ENCODE measurements around the gene SMAP2. TPM values are rescaled to one million over a fixed set of nuclear protein-coding genes. Genes with fewer than 3 reads are reported as not detected.
A peak's percentile ranks its signal among the peaks of the same experiment; 100 is the strongest.

Gene SMAP2
- total and polyA plus RNA-seq, 10 of the 15 experiments (the other 5 are each of a cell fraction or from before 2014, with no cell fraction given): 33.4 to 177 (median 105) TPM

DNA sequence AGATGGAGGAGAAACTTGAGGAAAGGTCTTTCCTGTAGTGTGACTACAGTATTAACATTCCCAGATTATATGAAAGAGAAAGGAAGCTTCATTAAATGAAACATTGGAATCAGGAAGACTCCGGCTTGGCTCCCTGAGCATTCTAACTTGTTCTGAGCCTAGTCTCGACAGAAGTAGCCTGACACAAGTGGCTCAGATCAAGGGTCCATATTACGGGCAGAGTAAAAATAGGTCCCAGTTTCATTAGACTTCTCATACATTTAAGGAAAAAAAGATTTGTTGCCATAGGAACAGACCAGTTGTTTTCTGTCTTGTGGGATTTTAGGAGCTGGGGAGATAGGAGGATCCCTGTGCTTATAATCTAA is 12.8 kb downstream of the SMAP2 start:
- H3K4me2 ChIP-seq (ENCODE audit: control insufficient read depth, insufficient read depth): peak overlapping the region; percentile 96
- H3K9ac ChIP-seq (ENCODE audit: control insufficient read depth, insufficient read depth, low read length): peak overlapping the region; percentile 91
- DNase-seq (ENCODE audit: low read depth, low spot score) (no peak), ATAC-seq (no peak), FAIRE-seq (no peak)
- H3K27me3 ChIP-seq (replicated peaks in 1 of 2; ENCODE audit: control insufficient read depth in 2 of 2, insufficient read depth in 2 of 2, low read length in 1 of 2): no peaks in the 10 kb centered on the region
- H3K9me3 ChIP-seq (replicated peaks; ENCODE audit: control insufficient read depth, insufficient read depth, low read length): no peaks in the 10 kb centered on the region
- WGBS (ENCODE audit: insufficient coverage, insufficient replicate concordance, low lambda C conversion rate, missing lambda C conversion rate): 1% methylated on average over 3 of the region's 3 CpGs
- peaks cover 69% of the 10 kb centered on the region for H3K4me1 ChIP-seq (ENCODE audit: control insufficient read depth, insufficient read depth, low read length)
- in situ Hi-C loops (cut with MboI) (no loop called here), intact Hi-C loops (cut with micrococcal nuclease; ENCODE audit: unreplicated experiment) (no loop called here)
- peaks cover 2 to 13% of the 10 kb centered on the region in 2 experiments for H3K36me3 ChIP-seq (ENCODE audit: control insufficient read depth in 2 of 2, insufficient read depth in 2 of 2, low read length in 1 of 2)
- H4K20me1 ChIP-seq (ENCODE audit: control insufficient read depth, insufficient read depth): no peaks in the 10 kb centered on the region
- CTCF ChIA-PET: interaction anchor here (1.2 to 18.7 kb wide), 10 partner anchors 10 to 242 kb away, joined by 3 to 271 read pairs (median 8); partner anchors contain the start of gene SMAP2
- H3K27ac ChIP-seq (ENCODE audit: control insufficient read depth, insufficient read depth): peak overlapping the region; percentile 97
- POLR2A ChIA-PET: interaction anchor here (0.7 to 15.7 kb wide), 10 partner anchors 9 to 337 kb away, joined by 3 to 243 read pairs (median 14); partner anchors contain the start of gene SMAP2
- SMC1A ChIA-PET (ENCODE audit: uncharacterized antibody, unreplicated experiment): interaction anchor here (1.3 to 18.1 kb wide), 11 partner anchors 7 to 242 kb away, joined by 3 to 426 read pairs (median 24); partner anchors contain the start of gene SMAP2
- H3K79me2 ChIP-seq (ENCODE audit: control insufficient read depth, insufficient read depth, low read length): peaks cover 94% of the 10 kb centered on the region
- no peak overlapping the region for H2AFZ ChIP-seq (ENCODE audit: control insufficient read depth, low read depth, low read length)
- TSS peak; percentile 48 for BruUV-seq (replicated peaks)
- RAD21 ChIA-PET (ENCODE audit: unreplicated experiment): interaction anchor here (0.8 to 12.1 kb wide), 20 partner anchors 8 to 302 kb away, joined by 3 to 189 read pairs (median 7); partner anchors contain the start of genes COL9A2, RLF, SMAP2 and ZFP69B
- H3K4me3 ChIP-seq: peak overlapping the region; percentile 66
- TF ChIP-seq ESRRA (IDR thresholded peaks at IDR 0.05; ENCODE audit: low read length) (no peak), SIX5 (IDR thresholded peaks at IDR 0.05; ENCODE audit: low read depth, low read length, severe bottlenecking) (no peak), FOS (IDR thresholded peaks at IDR 0.05; ENCODE audit: borderline replicate concordance, extremely low read depth, insufficient read length) (no peak), RELB (IDR thresholded peaks at IDR 0.05; ENCODE audit: low read depth) (no peak), SP1 (IDR thresholded peaks at IDR 0.05; ENCODE audit: low read depth, low read length) (no peak), TCF7 (IDR thresholded peaks at IDR 0.05; ENCODE audit: borderline replicate concordance) (no peak), POLR2AphosphoS5 (IDR thresholded peaks at IDR 0.05; ENCODE audit: low read length) (peak; percentile 70; the same call in 1 of the 2 replicates), HDGF (IDR thresholded peaks at IDR 0.05) (no peak), NR2C2 (IDR thresholded peaks at IDR 0.05; ENCODE audit: borderline replicate concordance, control insufficient read depth, insufficient read length, low read depth) (no peak), CBX3 (IDR thresholded peaks at IDR 0.05; ENCODE audit: borderline replicate concordance, low read depth) (no peak), CEBPB (IDR thresholded peaks at IDR 0.05; ENCODE audit: borderline replicate concordance in 1 of 2, low read depth in 2 of 2, low read length in 2 of 2) (no peak), SMARCA5 (IDR thresholded peaks at IDR 0.05) (no peak), HDAC6 (IDR thresholded peaks at IDR 0.05; ENCODE audit: unreplicated experiment) (peak; percentile 33), NR2F1 (conservative IDR thresholded peaks at IDR 0.05) (no peak), CREM (IDR thresholded peaks at IDR 0.05; ENCODE audit: low read depth) (no peak), YY1 (IDR thresholded peaks at IDR 0.05; ENCODE audit: low read depth, low read length) (no peak), RUNX3 (IDR thresholded peaks at IDR 0.05; ENCODE audit: low read length) (no peak), ETV6 (conservative IDR thresholded peaks at IDR 0.05 in 1 of 2, IDR thresholded peaks at IDR 0.05 in 1 of 2; ENCODE audit: borderline replicate concordance in 1 of 2, low read depth in 1 of 2) (no peak), PAX5 (IDR thresholded peaks at IDR 0.05; ENCODE audit: borderline replicate concordance, low read depth, low read length) (no peak)
- TF ChIP-seq, protein P1, sequence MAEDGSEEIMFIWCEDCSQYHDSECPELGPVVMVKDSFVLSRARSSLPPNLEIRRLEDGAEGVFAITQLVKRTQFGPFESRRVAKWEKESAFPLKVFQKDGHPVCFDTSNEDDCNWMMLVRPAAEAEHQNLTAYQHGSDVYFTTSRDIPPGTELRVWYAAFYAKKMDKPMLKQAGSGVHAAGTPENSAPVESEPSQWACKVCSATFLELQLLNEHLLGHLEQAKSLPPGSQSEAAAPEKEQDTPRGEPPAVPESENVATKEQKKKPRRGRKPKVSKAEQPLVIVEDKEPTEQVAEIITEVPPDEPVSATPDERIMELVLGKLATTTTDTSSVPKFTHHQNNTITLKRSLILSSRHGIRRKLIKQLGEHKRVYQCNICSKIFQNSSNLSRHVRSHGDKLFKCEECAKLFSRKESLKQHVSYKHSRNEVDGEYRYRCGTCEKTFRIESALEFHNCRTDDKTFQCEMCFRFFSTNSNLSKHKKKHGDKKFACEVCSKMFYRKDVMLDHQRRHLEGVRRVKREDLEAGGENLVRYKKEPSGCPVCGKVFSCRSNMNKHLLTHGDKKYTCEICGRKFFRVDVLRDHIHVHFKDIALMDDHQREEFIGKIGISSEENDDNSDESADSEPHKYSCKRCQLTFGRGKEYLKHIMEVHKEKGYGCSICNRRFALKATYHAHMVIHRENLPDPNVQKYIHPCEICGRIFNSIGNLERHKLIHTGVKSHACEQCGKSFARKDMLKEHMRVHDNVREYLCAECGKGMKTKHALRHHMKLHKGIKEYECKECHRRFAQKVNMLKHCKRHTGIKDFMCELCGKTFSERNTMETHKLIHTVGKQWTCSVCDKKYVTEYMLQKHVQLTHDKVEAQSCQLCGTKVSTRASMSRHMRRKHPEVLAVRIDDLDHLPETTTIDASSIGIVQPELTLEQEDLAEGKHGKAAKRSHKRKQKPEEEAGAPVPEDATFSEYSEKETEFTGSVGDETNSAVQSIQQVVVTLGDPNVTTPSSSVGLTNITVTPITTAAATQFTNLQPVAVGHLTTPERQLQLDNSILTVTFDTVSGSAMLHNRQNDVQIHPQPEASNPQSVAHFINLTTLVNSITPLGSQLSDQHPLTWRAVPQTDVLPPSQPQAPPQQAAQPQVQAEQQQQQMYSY (CRISPR knock-in tag; IDR thresholded peaks at IDR 0.05): peak; percentile 56; the same call in 1 of the 2 replicates

Data from GM12878 (cell line).